ENCODE data around the gene KHK.

GRCh38 chr2:27148801-27149439 lies 62.3 kb downstream of the KHK start, which contains the start of gene TCF23:
- TF ChIP-seq CTCF (IDR thresholded peaks at IDR 0.05): no peak
- no peak for TF ChIP-seq POLR2AphosphoS5 (IDR thresholded peaks at IDR 0.05)
- no peak for TF ChIP-seq POLR2A (IDR thresholded peaks at IDR 0.05)

Data from suprapubic skin (tissue), 4 donors.